ENCODE results near the gene CD74. TPM values are rescaled to one million over a fixed set of nuclear protein-coding genes. Genes with fewer than 3 reads are reported as not detected.
"Not testable (repeated sequence)": the region's sequence is repeated elsewhere in the genome, so short reads cannot be mapped to it uniquely, and the experiment has no call there.

The CD74 gene
- 100 to 1,000 TPM; 251 to 254 TPM for total RNA-seq

DNA sequence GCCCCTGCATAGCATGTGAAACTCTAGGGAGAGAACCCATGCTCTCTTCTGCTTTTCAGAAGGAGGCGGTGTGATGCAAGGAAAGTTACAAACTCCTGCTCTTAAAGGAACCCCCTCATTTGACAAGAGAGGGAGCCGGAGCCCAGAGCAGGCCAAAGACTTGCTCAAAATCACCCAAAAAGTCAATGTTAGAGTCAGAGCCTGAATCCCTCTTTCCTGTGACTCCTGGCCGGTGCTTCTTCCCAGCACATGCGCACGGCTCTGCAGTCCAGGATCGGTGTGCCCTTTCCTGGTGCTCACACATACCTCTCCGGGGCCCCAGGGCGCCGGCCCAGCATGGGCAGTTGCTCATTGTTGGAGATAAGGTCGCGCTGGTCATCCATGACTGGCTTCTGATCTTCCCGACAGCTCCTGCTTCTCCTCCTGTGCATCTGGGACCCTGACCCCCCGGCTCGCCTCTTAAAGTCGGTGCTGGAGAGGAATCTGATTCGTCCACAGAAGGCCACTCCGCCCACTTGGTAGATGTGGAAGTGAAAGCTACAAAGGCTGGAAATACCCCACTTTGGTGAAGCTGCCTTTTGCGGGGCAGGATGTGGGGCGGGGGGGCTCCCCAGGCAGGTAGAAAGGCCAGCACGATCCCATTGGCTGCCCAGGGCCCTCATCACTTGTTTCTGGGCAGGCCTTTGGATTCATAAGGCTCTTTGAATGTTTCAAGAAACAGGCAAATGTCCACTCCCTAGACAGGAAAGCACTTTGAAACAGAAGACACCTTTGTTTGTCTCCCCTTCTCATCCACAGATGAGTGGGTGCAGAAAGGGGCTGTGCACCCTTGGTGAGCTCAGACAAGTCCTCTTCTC lies at the start of gene CD74:
CD74 (minus strand) TSS at position 592 of the 857 bp plus-strand sequence; CDS start at position 431, 161 bp downstream.
- H3K36me3 Mint-ChIP-seq = peaks cover 18% of the 10 kb centered on the region
- CTCF ChIA-PET = interaction anchor here (0.6 to 3.7 kb wide), 9 partner anchors 13 to 840 kb away, joined by 3 to 25 read pairs (median 3); partner anchors contain the start of gene RPS14
- intact Hi-C loops (cut with micrococcal nuclease) = loop anchor here (1.0 to 5.0 kb wide), 6 partner anchors 24 to 862 kb away; partner anchors contain the start of genes CSNK1A1, HMGXB3, TCOF1 and TIGD6
- H3K9me3 Mint-ChIP-seq = no peaks in the 10 kb centered on the region
- no peaks in the 10 kb centered on the region for H3K27me3 Mint-ChIP-seq
- POLR2A ChIA-PET = interaction anchor here (0.6 to 2.0 kb wide), 11 partner anchors 11 to 292 kb away, joined by 3 to 10 read pairs (median 5); partner anchors contain the start of gene TCOF1
- H3K27ac Mint-ChIP-seq = peak within 1 kb of the TSS; percentile 99
- H3K4me1 Mint-ChIP-seq (ENCODE audit: low read depth) = peaks cover 39% of the 10 kb centered on the region
- peak; percentile 97 for DNase-seq
- peak within 1 kb of the TSS; percentile 97 for H3K4me3 Mint-ChIP-seq

DNA sequence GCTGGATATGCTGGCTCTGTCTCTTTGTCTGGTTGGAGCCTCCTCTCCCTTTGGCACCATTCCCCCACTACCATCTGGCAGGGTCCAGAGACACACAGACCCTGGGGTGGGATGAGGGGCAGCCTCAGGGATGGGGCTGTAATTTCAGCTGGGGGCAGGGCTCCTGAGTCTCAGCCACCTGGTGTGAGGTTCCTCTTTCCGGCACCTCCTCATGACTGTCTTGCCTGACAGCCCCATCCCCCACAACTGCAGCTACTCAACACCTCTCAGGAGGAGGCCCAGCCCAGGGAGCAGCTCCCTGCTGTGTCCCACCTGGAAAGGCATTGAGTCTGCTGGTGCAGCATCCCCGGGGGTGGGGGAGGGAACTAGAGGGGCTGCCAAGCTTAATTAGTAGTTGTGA lies 48.5 kb upstream of the CD74 start:
- ChIA-PET CTCF (interaction anchor here (1.3 kb wide), 1 partner anchor 385 kb away, joined by 4 read pairs; the partner anchor contains the start of gene IRGM), POLR2A (no interaction called here)
- H3K27ac Mint-ChIP-seq = no peak overlapping the region
- intact Hi-C loops (cut with micrococcal nuclease) = no loop called here
- DNase-seq = no peak
- no peaks in the 10 kb centered on the region for H3K27me3 Mint-ChIP-seq
- H3K4me1 Mint-ChIP-seq (ENCODE audit: low read depth) = peaks cover 11% of the 10 kb centered on the region
- no peaks in the 10 kb centered on the region for H3K36me3 Mint-ChIP-seq
- H3K9me3 Mint-ChIP-seq = no peaks in the 10 kb centered on the region
- no peak overlapping the region for H3K4me3 Mint-ChIP-seq

DNA sequence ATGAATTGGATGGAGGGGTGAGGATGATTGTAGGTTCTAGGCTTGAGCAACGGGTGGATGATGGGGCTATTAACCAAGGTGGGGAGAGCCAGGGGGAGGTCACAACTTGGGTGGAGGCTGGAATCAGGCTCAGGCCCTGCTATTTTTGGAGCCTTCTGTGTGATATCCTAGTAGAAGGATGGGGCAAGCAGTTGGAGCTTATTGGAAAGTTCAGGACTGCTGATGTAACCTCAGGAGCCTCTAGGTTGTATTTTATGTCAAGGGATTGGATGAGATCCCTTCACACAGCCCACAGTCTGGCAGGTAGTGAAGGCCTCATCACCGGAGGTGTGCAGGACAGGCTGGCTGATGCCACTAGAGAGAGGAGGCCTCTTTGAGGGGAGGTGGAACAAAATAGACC lies 48.1 kb upstream of the CD74 start:
- intact Hi-C loops (cut with micrococcal nuclease) = no loop called here
- H3K4me3 Mint-ChIP-seq = no peak overlapping the region
- no peaks in the 10 kb centered on the region for H3K27me3 Mint-ChIP-seq
- no peaks in the 10 kb centered on the region for H3K9me3 Mint-ChIP-seq
- peaks cover 11% of the 10 kb centered on the region for H3K4me1 Mint-ChIP-seq (ENCODE audit: low read depth)
- no peaks in the 10 kb centered on the region for H3K36me3 Mint-ChIP-seq
- no peak for DNase-seq
- POLR2A ChIA-PET = no interaction called here
- CTCF ChIA-PET = interaction anchor here (1.3 kb wide), 1 partner anchor 386 kb away, joined by 4 read pairs; the partner anchor contains the start of gene IRGM
- H3K27ac Mint-ChIP-seq = no peak overlapping the region

DNA sequence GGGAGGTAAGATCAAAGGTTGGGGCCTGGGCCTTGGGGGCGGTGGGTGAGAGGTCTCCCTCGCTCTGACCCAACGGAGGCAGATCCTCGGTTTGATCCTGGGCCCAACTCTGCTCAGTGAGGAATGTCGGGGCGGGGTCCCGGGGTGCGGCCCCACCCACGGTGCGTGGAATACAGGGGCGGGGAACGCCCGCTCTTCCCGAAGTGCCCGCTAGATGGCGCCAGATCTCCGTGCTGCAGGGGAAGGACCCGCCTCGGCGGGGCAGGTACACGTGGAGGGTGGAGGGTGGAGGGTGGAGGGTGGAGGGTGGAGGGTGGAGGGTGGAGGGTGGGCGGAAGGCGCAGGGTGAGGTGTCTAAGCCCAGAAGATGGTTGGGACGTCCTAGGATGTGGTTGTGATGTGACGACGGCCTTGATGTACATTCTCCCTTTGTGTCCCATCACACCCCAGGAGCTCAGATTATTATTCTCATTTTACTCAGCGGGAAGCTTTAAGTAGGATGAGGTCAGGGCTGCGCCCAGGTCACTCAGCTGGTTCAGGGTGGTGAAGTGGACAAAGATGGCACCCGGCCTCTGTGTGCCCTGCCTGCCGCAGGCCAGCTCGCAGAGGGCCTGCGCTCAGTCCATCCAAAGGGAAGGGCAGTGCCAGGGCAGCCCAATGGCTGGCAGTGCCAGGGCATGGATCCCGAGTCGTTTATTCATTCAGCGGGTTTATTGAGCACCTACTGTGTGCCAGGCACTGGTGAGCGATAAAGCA lies 46.3 kb upstream of the CD74 start:
- POLR2A ChIA-PET = interaction anchor here (1.5 kb wide), 1 partner anchor 8 kb away, joined by 6 read pairs; no protein-coding TSS in a partner anchor

DNA sequence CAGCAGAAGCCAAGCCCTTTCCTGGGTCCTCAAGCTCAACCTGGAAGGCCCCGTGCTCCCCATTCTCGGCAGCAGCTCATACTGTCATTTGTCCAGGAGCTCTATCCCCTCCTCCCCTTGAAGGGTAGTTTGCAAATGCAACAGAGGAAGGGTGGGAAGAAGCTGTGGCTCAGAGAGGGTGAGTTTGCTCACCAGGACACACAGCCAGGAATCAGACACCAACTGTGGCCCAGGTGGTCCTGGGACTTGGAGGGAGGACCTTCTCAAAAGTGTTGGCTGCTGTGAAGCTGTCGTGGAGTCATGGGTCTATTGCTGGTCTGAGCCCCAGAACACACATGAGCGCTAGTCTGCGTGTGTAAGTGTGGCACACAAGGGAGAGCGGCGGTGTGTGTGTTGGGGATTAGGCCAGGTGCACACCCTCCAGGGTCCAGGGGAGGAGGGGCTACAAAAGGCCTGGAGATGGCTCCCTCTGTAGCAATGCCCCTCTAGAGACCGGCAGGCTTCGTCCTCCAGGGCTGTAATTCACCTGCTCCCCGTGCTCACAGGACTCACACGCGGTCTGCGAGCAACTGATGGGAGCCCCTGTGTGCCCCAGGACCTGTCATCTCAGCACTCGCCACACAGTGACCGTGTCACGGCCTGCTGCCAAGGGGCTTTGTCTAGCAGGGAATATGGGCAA lies 45.0 kb upstream of the CD74 start:
- no peak overlapping the region for H3K4me3 Mint-ChIP-seq
- ChIA-PET CTCF (interaction anchor here (0.8 to 2.4 kb wide), 12 partner anchors 13 to 388 kb away, joined by 3 to 25 read pairs (median 4); partner anchors contain the start of genes IRGM and RBM22), POLR2A (interaction anchor here (1.1 kb wide), 1 partner anchor 9 kb away, joined by 3 read pairs; no protein-coding TSS in a partner anchor)
- H3K4me1 Mint-ChIP-seq (ENCODE audit: low read depth) = peaks cover 11% of the 10 kb centered on the region
- intact Hi-C loops (cut with micrococcal nuclease) = loop anchor here (1.0 to 5.0 kb wide), 8 partner anchors 7 to 389 kb away; partner anchors contain the start of genes IRGM and RBM22
- H3K27me3 Mint-ChIP-seq = no peaks in the 10 kb centered on the region
- no peaks in the 10 kb centered on the region for H3K9me3 Mint-ChIP-seq
- no peaks in the 10 kb centered on the region for H3K36me3 Mint-ChIP-seq
- no peak overlapping the region for H3K27ac Mint-ChIP-seq
- DNase-seq = no peak

More for the DNA sequence above, 46.3 kb upstream of the CD74 start:
- H3K4me1 Mint-ChIP-seq (ENCODE audit: low read depth) = peaks cover 11% of the 10 kb centered on the region
- peak overlapping the region; percentile 53 for H3K4me3 Mint-ChIP-seq
- H3K27me3 Mint-ChIP-seq = no peaks in the 10 kb centered on the region
- intact Hi-C loops (cut with micrococcal nuclease) = loop anchor here (1.0 to 5.0 kb wide), 8 partner anchors 9 to 388 kb away; partner anchors contain the start of genes IRGM and RBM22
- H3K36me3 Mint-ChIP-seq = no peaks in the 10 kb centered on the region
- CTCF ChIA-PET = interaction anchor here (0.6 to 2.4 kb wide), 17 partner anchors 9 to 391 kb away, joined by 3 to 25 read pairs (median 4); partner anchors contain the start of genes IRGM, RBM22 and RPS14
- H3K9me3 Mint-ChIP-seq = no peaks in the 10 kb centered on the region
- H3K27ac Mint-ChIP-seq = no peak overlapping the region
- peak; percentile 91 for DNase-seq

DNA sequence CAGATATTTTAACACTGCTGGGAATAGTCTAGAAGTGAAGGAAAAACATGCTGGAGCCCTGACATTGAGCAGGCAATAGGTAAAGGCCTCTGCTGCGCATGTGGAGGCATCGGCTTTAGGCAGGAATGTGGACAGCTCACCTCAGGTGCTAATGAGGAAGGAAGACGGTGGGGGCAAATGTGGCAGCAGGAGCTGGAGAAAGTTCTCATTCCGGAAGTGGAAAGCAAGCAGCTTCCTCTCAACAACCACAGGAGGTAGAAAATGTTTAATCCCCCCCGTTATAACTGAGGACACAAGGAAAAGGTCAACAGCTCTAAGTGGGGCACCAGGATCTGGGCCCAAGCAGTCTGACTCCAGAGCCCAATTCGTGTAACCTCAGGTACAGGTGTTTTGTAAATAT lies 44.4 kb upstream of the CD74 start:
- H3K27me3 Mint-ChIP-seq = no peaks in the 10 kb centered on the region
- no peaks in the 10 kb centered on the region for H3K36me3 Mint-ChIP-seq
- H3K9me3 Mint-ChIP-seq = no peaks in the 10 kb centered on the region
- H3K4me3 Mint-ChIP-seq = no peak overlapping the region
- H3K4me1 Mint-ChIP-seq (ENCODE audit: low read depth) = peaks cover 11% of the 10 kb centered on the region
- no peak for DNase-seq
- POLR2A ChIA-PET = interaction anchor here (1.1 kb wide), 1 partner anchor 8 kb away, joined by 3 read pairs; no protein-coding TSS in a partner anchor
- CTCF ChIA-PET = interaction anchor here (1.0 to 1.6 kb wide), 8 partner anchors 21 to 389 kb away, joined by 3 to 8 read pairs (median 3); partner anchors contain the start of genes IRGM and RBM22
- H3K27ac Mint-ChIP-seq = peak overlapping the region; percentile 1
- intact Hi-C loops (cut with micrococcal nuclease) = loop anchor here (5.0 kb wide), 1 partner anchor 325 kb away; no protein-coding TSS in a partner anchor

DNA sequence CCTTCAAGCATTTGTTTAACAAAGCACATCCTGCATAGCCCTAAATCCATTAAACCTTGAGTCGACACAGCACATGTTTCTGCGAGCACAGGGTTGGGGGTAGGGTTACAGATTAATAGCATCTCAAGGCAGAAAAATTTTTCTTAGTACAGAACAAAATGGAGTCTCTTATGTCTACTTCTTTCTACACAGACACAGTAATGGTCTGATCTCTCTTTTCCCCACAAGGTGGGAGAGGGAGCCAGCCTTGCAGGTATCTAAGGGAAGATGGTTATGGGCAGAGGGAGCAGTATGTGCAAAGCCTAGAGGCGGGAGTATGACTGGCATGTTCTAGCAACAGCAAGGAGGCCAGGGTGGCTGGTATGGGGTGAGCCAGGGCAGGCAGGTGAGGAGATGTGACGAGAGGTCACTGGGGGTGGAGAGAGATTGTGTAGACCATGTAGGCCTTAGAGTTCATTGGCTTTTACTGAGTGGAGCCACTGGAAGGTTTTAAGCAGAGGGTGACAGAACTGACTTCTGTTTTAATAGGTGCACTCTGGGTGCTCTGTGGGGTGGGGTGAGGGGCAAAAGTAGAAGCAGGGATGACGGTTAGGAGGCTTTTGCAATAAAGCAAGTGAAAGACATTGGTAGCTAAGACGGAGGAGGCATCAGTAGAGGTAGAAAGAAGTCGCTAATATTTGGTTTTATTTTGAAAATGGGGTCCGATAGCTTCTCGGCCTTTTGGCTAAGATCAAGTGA lies 42.0 kb upstream of the CD74 start:
- H3K4me3 Mint-ChIP-seq = no peak overlapping the region
- intact Hi-C loops (cut with micrococcal nuclease) = loop anchor here (5.0 kb wide), 1 partner anchor 328 kb away; no protein-coding TSS in a partner anchor
- CTCF ChIA-PET = interaction anchor here (1.5 kb wide), 1 partner anchor 90 kb away, joined by 7 read pairs; no protein-coding TSS in a partner anchor
- no peaks in the 10 kb centered on the region for H3K27me3 Mint-ChIP-seq
- H3K4me1 Mint-ChIP-seq (ENCODE audit: low read depth) = peaks cover 11% of the 10 kb centered on the region
- no peak overlapping the region for H3K27ac Mint-ChIP-seq
- H3K9me3 Mint-ChIP-seq = peaks cover 2% of the 10 kb centered on the region
- POLR2A ChIA-PET = no interaction called here
- no peaks in the 10 kb centered on the region for H3K36me3 Mint-ChIP-seq
- DNase-seq = no peak

DNA sequence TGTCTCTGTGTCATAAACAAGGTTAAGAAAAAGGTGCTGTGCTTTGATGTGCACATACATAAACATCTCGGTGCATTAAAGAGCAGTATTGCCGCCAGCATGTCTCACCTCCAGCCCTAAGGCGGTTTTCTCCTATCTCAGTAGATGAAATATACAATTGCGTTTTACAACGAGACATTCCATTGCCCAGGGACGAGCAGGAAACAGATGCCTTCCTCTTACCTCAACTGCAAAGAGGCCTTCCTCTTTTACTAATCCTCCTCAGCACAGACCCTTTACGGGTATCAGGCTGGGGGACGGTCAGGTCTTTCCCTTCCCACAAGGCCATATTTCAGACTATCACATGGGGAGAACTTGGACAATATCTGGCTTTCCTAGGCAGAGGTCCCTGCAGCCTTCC lies 41.3 kb upstream of the CD74 start:
- H3K36me3 Mint-ChIP-seq; H3K4me3 Mint-ChIP-seq; H3K27ac Mint-ChIP-seq; intact Hi-C loops (cut with micrococcal nuclease); H3K27me3 Mint-ChIP-seq; CTCF ChIA-PET; H3K9me3 Mint-ChIP-seq; POLR2A ChIA-PET; DNase-seq: not testable (repeated sequence)
- peaks cover 11% of the 10 kb centered on the region for H3K4me1 Mint-ChIP-seq (ENCODE audit: low read depth)

DNA sequence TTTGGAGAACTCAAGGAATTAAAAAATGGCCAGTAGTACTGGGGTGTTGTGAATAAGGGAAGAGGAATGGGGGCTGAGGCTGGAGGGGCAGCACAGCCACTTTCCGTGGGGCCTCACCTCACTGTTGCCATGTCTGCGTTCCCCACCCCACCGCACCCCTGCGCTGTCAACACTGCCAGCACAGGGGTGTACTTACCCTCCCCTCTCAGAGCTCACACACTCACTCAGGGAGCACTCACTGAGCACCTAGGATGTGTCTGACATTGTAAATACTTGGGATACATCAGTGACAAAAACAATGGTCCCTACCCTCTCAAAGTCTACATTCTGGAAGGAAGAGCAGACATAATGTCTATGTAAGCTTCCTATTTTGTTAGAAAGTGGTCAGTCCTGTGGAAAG lies 40.2 kb upstream of the CD74 start:
- POLR2A ChIA-PET = no interaction called here

DNA sequence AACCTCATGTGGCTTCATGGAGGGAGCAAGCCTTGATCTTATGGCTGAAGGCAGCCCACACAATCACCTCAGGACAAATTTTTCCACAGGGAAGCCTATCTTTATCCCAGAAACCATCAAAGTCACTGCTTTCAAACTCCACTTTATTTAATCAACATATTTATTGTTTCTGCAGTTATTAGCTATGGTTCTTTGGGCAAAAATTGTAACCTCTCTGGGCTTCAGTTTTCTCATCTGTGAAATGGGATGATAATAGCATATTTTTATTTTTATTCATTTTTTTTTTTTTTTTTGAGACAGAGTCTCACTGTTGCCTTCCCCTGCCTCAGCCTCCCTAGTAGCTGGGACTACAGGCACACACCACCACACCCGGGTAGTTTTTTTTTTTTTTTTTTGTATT lies 38.9 kb upstream of the CD74 start:
- H3K36me3 Mint-ChIP-seq = peaks cover 30% of the 10 kb centered on the region
- POLR2A ChIA-PET = interaction anchor here (1.7 kb wide), 1 partner anchor 8 kb away, joined by 6 read pairs; no protein-coding TSS in a partner anchor
- H3K4me3 Mint-ChIP-seq = no peak overlapping the region
- H3K27me3 Mint-ChIP-seq = no peaks in the 10 kb centered on the region
- H3K27ac Mint-ChIP-seq = no peak overlapping the region
- CTCF ChIA-PET = interaction anchor here (1.6 kb wide), 1 partner anchor 93 kb away, joined by 4 read pairs; no protein-coding TSS in a partner anchor
- intact Hi-C loops (cut with micrococcal nuclease) = no loop called here
- no peak for DNase-seq
- H3K4me1 Mint-ChIP-seq (ENCODE audit: low read depth) = peaks cover 19% of the 10 kb centered on the region
- H3K9me3 Mint-ChIP-seq = peaks cover 2% of the 10 kb centered on the region

More for the DNA sequence above, 40.2 kb upstream of the CD74 start:
- Mint-ChIP-seq H3K9me3 (peaks cover 2% of the 10 kb centered on the region), H3K36me3 (peaks cover 17% of the 10 kb centered on the region), H3K27me3 (no peaks in the 10 kb centered on the region), H3K4me3 (no peak overlapping the region), H3K27ac (no peak overlapping the region), H3K4me1 (ENCODE audit: low read depth) (peaks cover 15% of the 10 kb centered on the region)
- intact Hi-C loops (cut with micrococcal nuclease) = no loop called here
- CTCF ChIA-PET = interaction anchor here (1.6 kb wide), 1 partner anchor 92 kb away, joined by 4 read pairs; no protein-coding TSS in a partner anchor
- no peak for DNase-seq

Measured in activated CD4-positive, alpha-beta memory T cell treated with anti-CD3 and anti-CD28 coated beads for 36 hours (primary cell).